HepG2 (cell line): ENCODE measurements around the gene NFX1. TPM values are rescaled to one million over a fixed set of nuclear protein-coding genes. Genes with fewer than 3 reads are reported as not detected.

Experiments
- ARNTL ChIP-seq: sonication (generic); formaldehyde crosslinking; IDR thresholded peaks from 2 replicates; pipeline ENCODE4 v1.4.0; 2020; ENCODE audit warnings: mild to moderate bottlenecking, missing genetic modification reagents
- BRF2 ChIP-seq: sonication (generic); formaldehyde crosslinking; IDR thresholded peaks from 2 replicates; pipeline ENCODE4 v1.8.1; 2022; ENCODE audit warnings: mild to moderate bottlenecking, missing genetic modification reagents
- FOXJ3 ChIP-seq: sonication (generic); formaldehyde crosslinking; IDR thresholded peaks from 2 replicates; pipeline ENCODE4 v1.4.0; 2020; ENCODE audit warnings: missing genetic modification reagents, mild to moderate bottlenecking, borderline replicate concordance
- GTF3A ChIP-seq: sonication (generic); formaldehyde crosslinking; conservative IDR thresholded peaks from 2 replicates; pipeline ENCODE4 v1.4.0; 2020; ENCODE audit warnings: mild to moderate bottlenecking, missing genetic modification reagents
- HDAC6 ChIP-seq: fragments of 200-600 bp; sonication (generic); IDR thresholded peaks from 2 replicates; pipeline ENCODE4 v1.7.0; 2017; ENCODE audit warnings: mild to moderate bottlenecking, antibody characterized with exemption, low read length, low read depth
- HHEX ChIP-seq: IDR thresholded peaks from 2 replicates; pipeline ENCODE4 v1.6.1; 2016; ENCODE audit warnings: control low read depth
- HNRNPL ChIP-seq: fragments of 200-400 bp; formaldehyde crosslinking; IDR thresholded peaks from 2 replicates; pipeline ENCODE4 v1.6.1; 2017; ENCODE audit warnings: mild to moderate bottlenecking, low read depth, low read length
- KDM4B ChIP-seq: sonication (generic); formaldehyde crosslinking; IDR thresholded peaks from 2 replicates; pipeline ENCODE4 v1.4.0; 2020; ENCODE audit warnings: missing genetic modification reagents
- SAP130 ChIP-seq: IDR thresholded peaks from 2 replicates; pipeline ENCODE4 v1.6.1; 2016; ENCODE audit warnings: low read depth
- SOX6 ChIP-seq, 2 experiments: fragments of 450-650 bp in 1 of 2; sonication (generic) in 1 of 2; formaldehyde crosslinking in 1 of 2; IDR thresholded peaks; 2 replicates each; pipeline versions ENCODE4 v1.4.0 to v1.6.1; 2017 to 2020; ENCODE audit warnings: antibody characterized with exemption in 1 of 2, mild to moderate bottlenecking in 1 of 2, missing genetic modification reagents in 1 of 2
- ZBTB7B ChIP-seq: sonication (generic); formaldehyde crosslinking; IDR thresholded peaks from 2 replicates; pipeline ENCODE4 v1.4.0; 2020; ENCODE audit warnings: missing genetic modification reagents
- ZEB1 ChIP-seq: IDR thresholded peaks from 2 replicates; pipeline ENCODE4 v1.6.1; 2012; ENCODE audit warnings: mild to moderate bottlenecking, low read depth, inconsistent platforms; ENCODE audit not compliant: insufficient replicate concordance
- ZFP90 ChIP-seq: sonication (generic); formaldehyde crosslinking; IDR thresholded peaks from 2 replicates; pipeline ENCODE4 v1.8.0; 2022; ENCODE audit warnings: missing genetic modification reagents, mild to moderate bottlenecking, inconsistent platforms, borderline replicate concordance
- ZNF136 ChIP-seq: sonication (generic); formaldehyde crosslinking; IDR thresholded peaks from 2 replicates; pipeline ENCODE4 v1.8.1; 2022; ENCODE audit warnings: low read depth, mild to moderate bottlenecking, moderate library complexity, missing genetic modification reagents
- ZNF275 ChIP-seq: sonication (generic); formaldehyde crosslinking; IDR thresholded peaks from 2 replicates; pipeline ENCODE4 v1.8.0; 2022; ENCODE audit warnings: missing genetic modification reagents, mild to moderate bottlenecking, inconsistent platforms, borderline replicate concordance
- polyA plus RNA-seq, 8 experiments: library from polyadenylated mRNA; depleted of rRNA in 3 of 8; stranded (reverse) in 7 of 8; unstranded in 1 of 8; fragments of >200 nt; fragmentation: Illumina TruSeq in 4 of 8; extraction: Trizol in 4 of 8; gene quantifications; 2 replicates each; pipeline versions ENCODE4 v1.2.1 to v1.2.3, GENCODE V29; 2011 to 2016; ENCODE audit warnings: low read depth in 4 of 8, missing spikeins in 1 of 8, mixed read lengths in 1 of 8; ENCODE audit not compliant: insufficient read depth in 1 of 8
- total RNA-seq, 5 experiments: library from RNA; depleted of rRNA; stranded (reverse); fragments of >200 nt; fragmentation: Illumina TruSeq; extraction: Trizol; gene quantifications; 2 replicates each; pipeline ENCODE4 v1.2.3, GENCODE V29; 2016; ENCODE audit warnings: low read depth in 1 of 5
- TF ChIP-seq, protein P1 (sequence below), 2 experiments: IDR thresholded peaks; 2 replicates each; pipeline ENCODE4 v1.6.1; 2011 to 2012; ENCODE audit warnings: low read length in 2 of 2, borderline replicate concordance in 1 of 2, low read depth in 1 of 2, mild to moderate bottlenecking in 1 of 2, moderate library complexity in 1 of 2
- TF ChIP-seq, protein P2 (sequence below): sonication (generic); formaldehyde crosslinking; IDR thresholded peaks from 2 replicates; pipeline ENCODE4 v1.4.0; 2020; ENCODE audit warnings: mild to moderate bottlenecking, missing genetic modification reagents
- TF ChIP-seq, protein P3 (sequence below): sonication (generic); formaldehyde crosslinking; IDR thresholded peaks from 2 replicates; pipeline ENCODE4 v1.4.0; 2020; ENCODE audit warnings: missing genetic modification reagents

Gene NFX1
- total and polyA plus RNA-seq, 2 of the 13 experiments (the other 11 are each of a cell fraction or from before 2014, with no cell fraction given): 23.9 to 27.5 TPM

- TF ChIP-seq, protein P1, sequence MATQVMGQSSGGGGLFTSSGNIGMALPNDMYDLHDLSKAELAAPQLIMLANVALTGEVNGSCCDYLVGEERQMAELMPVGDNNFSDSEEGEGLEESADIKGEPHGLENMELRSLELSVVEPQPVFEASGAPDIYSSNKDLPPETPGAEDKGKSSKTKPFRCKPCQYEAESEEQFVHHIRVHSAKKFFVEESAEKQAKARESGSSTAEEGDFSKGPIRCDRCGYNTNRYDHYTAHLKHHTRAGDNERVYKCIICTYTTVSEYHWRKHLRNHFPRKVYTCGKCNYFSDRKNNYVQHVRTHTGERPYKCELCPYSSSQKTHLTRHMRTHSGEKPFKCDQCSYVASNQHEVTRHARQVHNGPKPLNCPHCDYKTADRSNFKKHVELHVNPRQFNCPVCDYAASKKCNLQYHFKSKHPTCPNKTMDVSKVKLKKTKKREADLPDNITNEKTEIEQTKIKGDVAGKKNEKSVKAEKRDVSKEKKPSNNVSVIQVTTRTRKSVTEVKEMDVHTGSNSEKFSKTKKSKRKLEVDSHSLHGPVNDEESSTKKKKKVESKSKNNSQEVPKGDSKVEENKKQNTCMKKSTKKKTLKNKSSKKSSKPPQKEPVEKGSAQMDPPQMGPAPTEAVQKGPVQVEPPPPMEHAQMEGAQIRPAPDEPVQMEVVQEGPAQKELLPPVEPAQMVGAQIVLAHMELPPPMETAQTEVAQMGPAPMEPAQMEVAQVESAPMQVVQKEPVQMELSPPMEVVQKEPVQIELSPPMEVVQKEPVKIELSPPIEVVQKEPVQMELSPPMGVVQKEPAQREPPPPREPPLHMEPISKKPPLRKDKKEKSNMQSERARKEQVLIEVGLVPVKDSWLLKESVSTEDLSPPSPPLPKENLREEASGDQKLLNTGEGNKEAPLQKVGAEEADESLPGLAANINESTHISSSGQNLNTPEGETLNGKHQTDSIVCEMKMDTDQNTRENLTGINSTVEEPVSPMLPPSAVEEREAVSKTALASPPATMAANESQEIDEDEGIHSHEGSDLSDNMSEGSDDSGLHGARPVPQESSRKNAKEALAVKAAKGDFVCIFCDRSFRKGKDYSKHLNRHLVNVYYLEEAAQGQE (IDR thresholded peaks at IDR 0.05; ENCODE audit: borderline replicate concordance in 1 of 2, low read depth in 1 of 2, low read length in 2 of 2): no peak
- TF ChIP-seq KDM4B: no peak
- TF ChIP-seq ARNTL (CRISPR knock-in tag): no peak
- TF ChIP-seq, protein P2, sequence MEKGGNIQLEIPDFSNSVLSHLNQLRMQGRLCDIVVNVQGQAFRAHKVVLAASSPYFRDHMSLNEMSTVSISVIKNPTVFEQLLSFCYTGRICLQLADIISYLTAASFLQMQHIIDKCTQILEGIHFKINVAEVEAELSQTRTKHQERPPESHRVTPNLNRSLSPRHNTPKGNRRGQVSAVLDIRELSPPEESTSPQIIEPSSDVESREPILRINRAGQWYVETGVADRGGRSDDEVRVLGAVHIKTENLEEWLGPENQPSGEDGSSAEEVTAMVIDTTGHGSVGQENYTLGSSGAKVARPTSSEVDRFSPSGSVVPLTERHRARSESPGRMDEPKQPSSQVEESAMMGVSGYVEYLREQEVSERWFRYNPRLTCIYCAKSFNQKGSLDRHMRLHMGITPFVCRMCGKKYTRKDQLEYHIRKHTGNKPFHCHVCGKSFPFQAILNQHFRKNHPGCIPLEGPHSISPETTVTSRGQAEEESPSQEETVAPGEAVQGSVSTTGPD (CRISPR knock-in tag): no peak
- TF ChIP-seq HDAC6: no peak
- TF ChIP-seq BRF2 (CRISPR knock-in tag): no peak
- TF ChIP-seq ZEB1: no peak
- no peak for TF ChIP-seq ZBTB7B (CRISPR knock-in tag)
- TF ChIP-seq HNRNPL: no peak
- TF ChIP-seq GTF3A (CRISPR knock-in tag): no peak
- TF ChIP-seq ZFP90 (CRISPR knock-in tag): no peak
- peak; percentile 71; the same call in 1 of the 2 replicates for TF ChIP-seq FOXJ3 (CRISPR knock-in tag)
- TF ChIP-seq ZNF275 (CRISPR knock-in tag): no peak
- peak; percentile 84 for TF ChIP-seq SAP130
- TF ChIP-seq, protein P3, sequence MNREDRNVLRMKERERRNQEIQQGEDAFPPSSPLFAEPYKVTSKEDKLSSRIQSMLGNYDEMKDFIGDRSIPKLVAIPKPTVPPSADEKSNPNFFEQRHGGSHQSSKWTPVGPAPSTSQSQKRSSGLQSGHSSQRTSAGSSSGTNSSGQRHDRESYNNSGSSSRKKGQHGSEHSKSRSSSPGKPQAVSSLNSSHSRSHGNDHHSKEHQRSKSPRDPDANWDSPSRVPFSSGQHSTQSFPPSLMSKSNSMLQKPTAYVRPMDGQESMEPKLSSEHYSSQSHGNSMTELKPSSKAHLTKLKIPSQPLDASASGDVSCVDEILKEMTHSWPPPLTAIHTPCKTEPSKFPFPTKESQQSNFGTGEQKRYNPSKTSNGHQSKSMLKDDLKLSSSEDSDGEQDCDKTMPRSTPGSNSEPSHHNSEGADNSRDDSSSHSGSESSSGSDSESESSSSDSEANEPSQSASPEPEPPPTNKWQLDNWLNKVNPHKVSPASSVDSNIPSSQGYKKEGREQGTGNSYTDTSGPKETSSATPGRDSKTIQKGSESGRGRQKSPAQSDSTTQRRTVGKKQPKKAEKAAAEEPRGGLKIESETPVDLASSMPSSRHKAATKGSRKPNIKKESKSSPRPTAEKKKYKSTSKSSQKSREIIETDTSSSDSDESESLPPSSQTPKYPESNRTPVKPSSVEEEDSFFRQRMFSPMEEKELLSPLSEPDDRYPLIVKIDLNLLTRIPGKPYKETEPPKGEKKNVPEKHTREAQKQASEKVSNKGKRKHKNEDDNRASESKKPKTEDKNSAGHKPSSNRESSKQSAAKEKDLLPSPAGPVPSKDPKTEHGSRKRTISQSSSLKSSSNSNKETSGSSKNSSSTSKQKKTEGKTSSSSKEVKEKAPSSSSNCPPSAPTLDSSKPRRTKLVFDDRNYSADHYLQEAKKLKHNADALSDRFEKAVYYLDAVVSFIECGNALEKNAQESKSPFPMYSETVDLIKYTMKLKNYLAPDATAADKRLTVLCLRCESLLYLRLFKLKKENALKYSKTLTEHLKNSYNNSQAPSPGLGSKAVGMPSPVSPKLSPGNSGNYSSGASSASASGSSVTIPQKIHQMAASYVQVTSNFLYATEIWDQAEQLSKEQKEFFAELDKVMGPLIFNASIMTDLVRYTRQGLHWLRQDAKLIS (CRISPR knock-in tag): no peak
- no peak for TF ChIP-seq SOX6 (IDR thresholded peaks at IDR 0.05)
- TF ChIP-seq SOX6 (CRISPR knock-in tag; IDR thresholded peaks at IDR 0.05): peak; percentile 83
- TF ChIP-seq ZNF136 (CRISPR knock-in tag): no peak
- no peak for TF ChIP-seq HHEX (CRISPR knock-in tag)
Measured at GRCh38 chr9:33293782-33294181, 3.5 kb downstream of the NFX1 start (continued).
